ENCODE results near the gene ELFN2. TPM values are rescaled to one million over a fixed set of nuclear protein-coding genes. Genes with fewer than 3 reads are reported as not detected.

ELFN2 gene
- total RNA-seq, 2 donors from 2014 or later = not detected

GRCh38 chr22:37334461-37334858 is 92.8 kb downstream of the ELFN2 start:
- ATAC-seq (ENCODE audit: insufficient number of reproducible peaks, low FRiP score, low read depth) (no peak), DNase-seq (ENCODE audit: low spot score) (no peak)
- H3K4me3 ChIP-seq = no peak overlapping the region
- TF ChIP-seq, protein P1, sequence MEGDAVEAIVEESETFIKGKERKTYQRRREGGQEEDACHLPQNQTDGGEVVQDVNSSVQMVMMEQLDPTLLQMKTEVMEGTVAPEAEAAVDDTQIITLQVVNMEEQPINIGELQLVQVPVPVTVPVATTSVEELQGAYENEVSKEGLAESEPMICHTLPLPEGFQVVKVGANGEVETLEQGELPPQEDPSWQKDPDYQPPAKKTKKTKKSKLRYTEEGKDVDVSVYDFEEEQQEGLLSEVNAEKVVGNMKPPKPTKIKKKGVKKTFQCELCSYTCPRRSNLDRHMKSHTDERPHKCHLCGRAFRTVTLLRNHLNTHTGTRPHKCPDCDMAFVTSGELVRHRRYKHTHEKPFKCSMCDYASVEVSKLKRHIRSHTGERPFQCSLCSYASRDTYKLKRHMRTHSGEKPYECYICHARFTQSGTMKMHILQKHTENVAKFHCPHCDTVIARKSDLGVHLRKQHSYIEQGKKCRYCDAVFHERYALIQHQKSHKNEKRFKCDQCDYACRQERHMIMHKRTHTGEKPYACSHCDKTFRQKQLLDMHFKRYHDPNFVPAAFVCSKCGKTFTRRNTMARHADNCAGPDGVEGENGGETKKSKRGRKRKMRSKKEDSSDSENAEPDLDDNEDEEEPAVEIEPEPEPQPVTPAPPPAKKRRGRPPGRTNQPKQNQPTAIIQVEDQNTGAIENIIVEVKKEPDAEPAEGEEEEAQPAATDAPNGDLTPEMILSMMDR (IDR thresholded peaks at IDR 0.05) = no peak
- no peaks in the 10 kb centered on the region for H3K36me3 ChIP-seq
- H3K4me1 ChIP-seq (ENCODE audit: control insufficient read depth in 1 of 2, low read depth in 2 of 2) = no peaks in the 10 kb centered on the region
- H3K9me3 ChIP-seq = no peaks in the 10 kb centered on the region
- no peak overlapping the region for H3K27ac ChIP-seq
- H3K27me3 ChIP-seq (replicated peaks; ENCODE audit: insufficient read depth) = peaks cover 17% of the 10 kb centered on the region

DNA sequence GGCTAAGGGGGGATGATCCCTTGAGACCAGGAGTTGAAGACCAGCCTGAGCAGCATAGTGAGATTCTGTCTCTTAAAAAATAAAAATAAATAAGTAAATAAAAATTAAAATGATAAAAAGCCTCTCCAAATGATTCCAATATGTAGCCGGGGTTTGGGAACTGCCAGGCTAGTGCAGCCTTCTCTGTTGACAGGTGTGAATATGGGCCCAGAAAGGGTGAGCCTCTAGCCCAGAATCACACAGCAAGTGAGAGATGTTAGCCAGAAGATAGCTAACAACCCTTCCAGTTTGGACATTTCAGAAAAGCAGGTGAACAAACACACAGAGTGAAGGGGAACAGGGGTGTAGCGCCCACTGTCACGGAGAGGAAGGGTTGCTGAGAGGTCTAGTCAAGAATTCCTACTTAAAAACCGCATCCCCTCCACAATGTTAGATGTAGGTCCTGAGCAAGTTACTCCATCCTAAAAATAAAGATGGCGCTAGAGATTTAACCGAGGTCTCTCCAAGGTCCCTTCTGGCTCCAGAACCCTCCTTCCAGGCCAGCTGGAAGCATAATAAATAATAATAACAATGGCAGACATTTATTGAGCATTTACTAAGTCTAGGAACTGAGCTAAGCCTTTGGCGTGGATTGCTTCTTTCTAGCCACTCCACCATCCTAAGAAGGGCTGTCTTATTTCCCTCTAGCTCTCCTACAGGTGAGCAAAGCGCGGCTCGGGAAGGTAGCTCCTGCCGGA is 93.4 kb downstream of the ELFN2 start:
- H3K27me3 ChIP-seq (replicated peaks; ENCODE audit: insufficient read depth) = peaks cover 17% of the 10 kb centered on the region
- TF ChIP-seq, protein P1 (IDR thresholded peaks at IDR 0.05) = no peak

GRCh38 chr22:37331856-37332536 is 95.3 kb downstream of the ELFN2 start:
- peaks cover 17% of the 10 kb centered on the region for H3K27me3 ChIP-seq (replicated peaks; ENCODE audit: insufficient read depth)
- no peaks in the 10 kb centered on the region for H3K36me3 ChIP-seq
- no peak for ATAC-seq (ENCODE audit: insufficient number of reproducible peaks, low FRiP score, low read depth)
- no peaks in the 10 kb centered on the region for H3K4me1 ChIP-seq (ENCODE audit: control insufficient read depth in 1 of 2, low read depth in 2 of 2)
- TF ChIP-seq, protein P1 (IDR thresholded peaks at IDR 0.05) = no peak
- H3K4me3 ChIP-seq = no peak overlapping the region
- no peak for DNase-seq (ENCODE audit: low spot score)
- no peaks in the 10 kb centered on the region for H3K9me3 ChIP-seq
- H3K27ac ChIP-seq = no peak overlapping the region

More for the DNA sequence above, 93.4 kb downstream of the ELFN2 start:
- ATAC-seq (ENCODE audit: insufficient number of reproducible peaks, low FRiP score, low read depth) = no peak
- H3K4me3 ChIP-seq = no peak overlapping the region
- no peaks in the 10 kb centered on the region for H3K4me1 ChIP-seq (ENCODE audit: control insufficient read depth in 1 of 2, low read depth in 2 of 2)
- DNase-seq (ENCODE audit: low spot score) = no peak
- H3K36me3 ChIP-seq = no peaks in the 10 kb centered on the region
- no peak overlapping the region for H3K27ac ChIP-seq
- no peaks in the 10 kb centered on the region for H3K9me3 ChIP-seq

DNA sequence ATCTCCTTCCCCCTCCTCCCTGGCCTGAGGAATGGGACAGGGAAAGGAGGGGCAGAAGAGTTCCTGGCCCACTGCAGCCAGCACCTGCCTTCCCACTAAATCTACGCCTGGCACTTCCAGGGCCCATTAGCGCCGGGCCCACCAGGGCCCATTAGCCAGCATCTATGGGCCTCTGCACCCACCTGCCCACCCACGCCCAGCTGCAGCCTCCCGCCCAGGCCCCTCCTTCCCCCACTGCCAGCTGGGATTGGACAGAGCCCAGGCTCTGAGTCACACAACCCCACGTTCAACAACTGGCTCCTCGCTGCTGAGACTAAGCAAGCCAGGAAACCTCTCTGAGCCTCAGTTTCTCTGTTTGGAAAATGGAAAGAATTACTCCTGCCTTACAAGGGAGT is 96.2 kb downstream of the ELFN2 start:
- TF ChIP-seq, protein P1 (IDR thresholded peaks at IDR 0.05) = no peak
- Histone ChIP-seq H3K27ac (no peak overlapping the region), H3K9me3 (no peaks in the 10 kb centered on the region), H3K27me3 (replicated peaks; ENCODE audit: insufficient read depth) (peaks cover 21% of the 10 kb centered on the region), H3K4me1 (ENCODE audit: control insufficient read depth in 1 of 2, low read depth in 2 of 2) (no peaks in the 10 kb centered on the region), H3K36me3 (no peaks in the 10 kb centered on the region), H3K4me3 (no peak overlapping the region)
- DNase-seq (ENCODE audit: low spot score) (no peak), ATAC-seq (ENCODE audit: insufficient number of reproducible peaks, low FRiP score, low read depth) (no peak)

- TF ChIP-seq, protein P1 (IDR thresholded peaks at IDR 0.05) = no peak
- no peaks in the 10 kb centered on the region for H3K36me3 ChIP-seq
- no peak for DNase-seq (ENCODE audit: low spot score)
- no peak for ATAC-seq (ENCODE audit: insufficient number of reproducible peaks, low FRiP score, low read depth)
- no peak overlapping the region for H3K27ac ChIP-seq
- H3K4me1 ChIP-seq (ENCODE audit: control insufficient read depth in 1 of 2, low read depth in 2 of 2) = no peaks in the 10 kb centered on the region
- H3K9me3 ChIP-seq = no peaks in the 10 kb centered on the region
- H3K4me3 ChIP-seq = no peak overlapping the region
- peaks cover 22% of the 10 kb centered on the region for H3K27me3 ChIP-seq (replicated peaks; ENCODE audit: insufficient read depth)
These were observed 96.9 kb downstream of the ELFN2 start for GRCh38 chr22:37330200-37331033.

All from thoracic aorta (tissue), 2 donors.